Karpas-422 (cell line): ENCODE results near the gene DEFB121. TPM values are rescaled to one million over a fixed set of nuclear protein-coding genes. Genes with fewer than 3 reads are reported as not detected.
"Not testable (repeated sequence)": the region's sequence is repeated elsewhere in the genome, so short reads cannot be mapped to it uniquely, and the experiment has no call there.

ENCODE experiments used
- DNase-seq: peaks from one replicate; pipeline ENCODE4 v3.0.0-alpha.2; 2015
- H2AFZ ChIP-seq: fragments of 200-600 bp; sonication (generic); 2 replicates; pipeline ENCODE4 v1.6.1; 2014; ENCODE audit warnings: antibody characterized with exemption, low read length, mixed read lengths
- H3K27ac ChIP-seq: fragments of 200-600 bp; sonication (generic); 2 replicates; pipeline ENCODE4 v1.5.1; 2014; ENCODE audit warnings: mild to moderate bottlenecking, low read length, moderate library complexity
- H3K27me3 ChIP-seq: fragments of 200-600 bp; sonication (generic); 2 replicates; pipeline ENCODE4 v1.6.1; 2014; ENCODE audit warnings: low read length, mixed read lengths
- H3K36me3 ChIP-seq: fragments of 200-600 bp; sonication (generic); 2 replicates; pipeline ENCODE4 v1.6.1; 2014; ENCODE audit warnings: low read length, mixed read lengths; ENCODE audit not compliant: insufficient read depth
- H3K4me1 ChIP-seq: fragments of 200-600 bp; sonication (generic); 2 replicates; pipeline ENCODE4 v1.6.1; 2014; ENCODE audit warnings: mild to moderate bottlenecking, low read length, mixed read lengths
- H3K4me2 ChIP-seq: fragments of 200-600 bp; sonication (generic); 2 replicates; pipeline ENCODE4 v1.6.1; 2014; ENCODE audit warnings: low read length, low read depth, mild to moderate bottlenecking; ENCODE audit not compliant: poor library complexity, severe bottlenecking
- H3K4me3 ChIP-seq: fragments of 200-600 bp; sonication (generic); 2 replicates; pipeline ENCODE4 v1.5.1; 2014; ENCODE audit warnings: mild to moderate bottlenecking, antibody characterized with exemption, low read length, mixed read lengths
- H3K79me2 ChIP-seq: fragments of 200-600 bp; sonication (generic); 2 replicates; pipeline ENCODE4 v1.6.1; 2014; ENCODE audit warnings: mild to moderate bottlenecking, low read length, mixed read lengths
- H3K9ac ChIP-seq: fragments of 200-600 bp; sonication (generic); 2 replicates; pipeline ENCODE4 v1.6.0; 2014; ENCODE audit warnings: low read length
- H3K9me2 ChIP-seq: fragments of 200-600 bp; sonication (generic), shearing (Covaris generic); replicated peaks from 2 replicates; pipeline ENCODE4 v1.6.0; 2014; ENCODE audit warnings: mild to moderate bottlenecking, low read length, moderate library complexity; ENCODE audit not compliant: insufficient read depth
- H3K9me3 ChIP-seq: fragments of 300-700, 200-600 bp; sonication (generic); 2 replicates; pipeline ENCODE4 v1.6.1; 2014; ENCODE audit warnings: low read length, mixed read lengths
- H4K20me1 ChIP-seq: fragments of 200-600 bp; sonication (generic); 2 replicates; pipeline ENCODE4 v1.6.1; 2014; ENCODE audit warnings: mild to moderate bottlenecking, antibody characterized with exemption, low read length, low read depth; ENCODE audit not compliant: insufficient read depth
- total RNA-seq: library from RNA; depleted of rRNA; stranded (reverse); fragments of >200 nt; shearing (Covaris generic); gene quantifications from 2 replicates; pipeline ENCODE4 v1.2.3, GENCODE V29; 2014; ENCODE audit warnings: low replicate concordance

DEFB121 gene
- total RNA-seq, 1 experiment from 2014 or later, result not detected

GRCh38 chr20:31392836-31393235 is 13.2 kb downstream of the DEFB121 start:
- H3K9me3 ChIP-seq, result no peaks in the 10 kb centered on the region
- no peak overlapping the region for H3K4me2 ChIP-seq
- DNase-seq, result no peak

GRCh38 chr20:31390490-31390889 is 15.5 kb downstream of the DEFB121 start, which contains the start of gene DEFB119:
DEFB119 (minus strand) TSS chr20:31390590; CDS start chr20:31390483, 107 bp downstream.
- H3K4me2 ChIP-seq, result no peak within 1 kb of the TSS
- no peak within 1 kb of the TSS for H3K27ac ChIP-seq
- H4K20me1 ChIP-seq, result no peaks in the 10 kb centered on the region
- no peaks in the 10 kb centered on the region for H3K79me2 ChIP-seq
- H3K4me3 ChIP-seq, result no peak within 1 kb of the TSS
- H3K9ac ChIP-seq, result no peak within 1 kb of the TSS
- no peaks in the 10 kb centered on the region for H3K4me1 ChIP-seq
- DNase-seq, result no peak
- H3K9me2 ChIP-seq, result no peaks in the 10 kb centered on the region
- no peak within 1 kb of the TSS for H2AFZ ChIP-seq
- H3K36me3 ChIP-seq, result no peaks in the 10 kb centered on the region
- H3K9me3 ChIP-seq, result no peaks in the 10 kb centered on the region
- H3K27me3 ChIP-seq, result no peaks in the 10 kb centered on the region

More at GRCh38 chr20:31392836-31393235, 13.2 kb downstream of the DEFB121 start:
- no peaks in the 10 kb centered on the region for H3K9me2 ChIP-seq
- no peaks in the 10 kb centered on the region for H3K36me3 ChIP-seq
- no peaks in the 10 kb centered on the region for H3K27me3 ChIP-seq
- H3K9ac ChIP-seq, result no peak overlapping the region
- H3K4me3 ChIP-seq, result no peak overlapping the region
- H3K27ac ChIP-seq, result no peak overlapping the region
- no peaks in the 10 kb centered on the region for H4K20me1 ChIP-seq
- H3K79me2 ChIP-seq, result no peaks in the 10 kb centered on the region
- H3K4me1 ChIP-seq, result no peaks in the 10 kb centered on the region
- H2AFZ ChIP-seq, result no peak overlapping the region

- H3K4me3 ChIP-seq, result no peak overlapping the region
- no peak overlapping the region for H3K4me2 ChIP-seq
- H2AFZ ChIP-seq, result no peak overlapping the region
- no peaks in the 10 kb centered on the region for H3K27me3 ChIP-seq
- no peak overlapping the region for H3K9ac ChIP-seq
- no peaks in the 10 kb centered on the region for H3K36me3 ChIP-seq
- no peaks in the 10 kb centered on the region for H3K79me2 ChIP-seq
- no peaks in the 10 kb centered on the region for H4K20me1 ChIP-seq
- no peak overlapping the region for H3K27ac ChIP-seq
- no peaks in the 10 kb centered on the region for H3K9me2 ChIP-seq
- no peaks in the 10 kb centered on the region for H3K9me3 ChIP-seq
- H3K4me1 ChIP-seq, result no peaks in the 10 kb centered on the region
- DNase-seq, result no peak
These were observed 31.7 kb downstream of the DEFB121 start for GRCh38 chr20:31374346-31374745.

GRCh38 chr20:31368301-31368700 is 37.7 kb downstream of the DEFB121 start, which contains the start of gene DEFB118:
DEFB118 (plus strand) TSS chr20:31368601; CDS start chr20:31368651, 50 bp downstream.
- H3K9me3 ChIP-seq, result no peaks in the 10 kb centered on the region
- no peaks in the 10 kb centered on the region for H3K9me2 ChIP-seq
- H3K4me3 ChIP-seq, result no peak within 1 kb of the TSS
- no peaks in the 10 kb centered on the region for H3K4me1 ChIP-seq
- no peaks in the 10 kb centered on the region for H3K36me3 ChIP-seq
- no peaks in the 10 kb centered on the region for H3K79me2 ChIP-seq
- DNase-seq, result no peak
- H4K20me1 ChIP-seq, result no peaks in the 10 kb centered on the region
- no peak within 1 kb of the TSS for H3K27ac ChIP-seq
- no peak within 1 kb of the TSS for H2AFZ ChIP-seq
- no peak within 1 kb of the TSS for H3K4me2 ChIP-seq
- no peaks in the 10 kb centered on the region for H3K27me3 ChIP-seq
- no peak within 1 kb of the TSS for H3K9ac ChIP-seq

- not testable (repeated sequence) for H3K36me3 ChIP-seq, DNase-seq, H3K9me3 ChIP-seq, H3K9me2 ChIP-seq, H3K9ac ChIP-seq, H3K4me2 ChIP-seq, H4K20me1 ChIP-seq, H3K27me3 ChIP-seq, H2AFZ ChIP-seq, H3K27ac ChIP-seq, H3K4me1 ChIP-seq, H3K4me3 ChIP-seq, H3K79me2 ChIP-seq
These were observed 41.7 kb downstream of the DEFB121 start for GRCh38 chr20:31364272-31364671.

GRCh38 chr20:31363295-31363694 is 42.7 kb downstream of the DEFB121 start:
- H2AFZ ChIP-seq, result no peak overlapping the region
- H3K4me1 ChIP-seq, result no peaks in the 10 kb centered on the region
- H3K4me3 ChIP-seq, result no peak overlapping the region
- no peaks in the 10 kb centered on the region for H3K27me3 ChIP-seq
- no peaks in the 10 kb centered on the region for H3K9me2 ChIP-seq
- H3K27ac ChIP-seq, result no peak overlapping the region
- no peak overlapping the region for H3K4me2 ChIP-seq
- no peaks in the 10 kb centered on the region for H4K20me1 ChIP-seq
- H3K9me3 ChIP-seq, result no peaks in the 10 kb centered on the region
- H3K9ac ChIP-seq, result no peak overlapping the region
- H3K36me3 ChIP-seq, result no peaks in the 10 kb centered on the region
- DNase-seq, result no peak
- H3K79me2 ChIP-seq, result no peaks in the 10 kb centered on the region

- H4K20me1 ChIP-seq, result no peaks in the 10 kb centered on the region
- H3K36me3 ChIP-seq, result no peaks in the 10 kb centered on the region
- H3K27me3 ChIP-seq, result no peaks in the 10 kb centered on the region
- H3K4me3 ChIP-seq, result no peak overlapping the region
- H3K9ac ChIP-seq, result no peak overlapping the region
- no peak overlapping the region for H2AFZ ChIP-seq
- no peaks in the 10 kb centered on the region for H3K4me1 ChIP-seq
- no peak overlapping the region for H3K27ac ChIP-seq
- no peaks in the 10 kb centered on the region for H3K9me2 ChIP-seq
- H3K79me2 ChIP-seq, result no peaks in the 10 kb centered on the region
- no peaks in the 10 kb centered on the region for H3K9me3 ChIP-seq
- no peak for DNase-seq
- H3K4me2 ChIP-seq, result no peak overlapping the region
These were observed 50.0 kb downstream of the DEFB121 start for GRCh38 chr20:31355981-31356380.
